Stimulated activated naive CD4-positive, alpha-beta T cell (primary cell): ENCODE measurements around the gene DEDD2.

Source experiments
- DNase-seq, 6 experiments: peaks; one replicate each; lab custom pipeline; 2025; lab: John Stamatoyannopoulos, UW

DEDD2 gene

DNA sequence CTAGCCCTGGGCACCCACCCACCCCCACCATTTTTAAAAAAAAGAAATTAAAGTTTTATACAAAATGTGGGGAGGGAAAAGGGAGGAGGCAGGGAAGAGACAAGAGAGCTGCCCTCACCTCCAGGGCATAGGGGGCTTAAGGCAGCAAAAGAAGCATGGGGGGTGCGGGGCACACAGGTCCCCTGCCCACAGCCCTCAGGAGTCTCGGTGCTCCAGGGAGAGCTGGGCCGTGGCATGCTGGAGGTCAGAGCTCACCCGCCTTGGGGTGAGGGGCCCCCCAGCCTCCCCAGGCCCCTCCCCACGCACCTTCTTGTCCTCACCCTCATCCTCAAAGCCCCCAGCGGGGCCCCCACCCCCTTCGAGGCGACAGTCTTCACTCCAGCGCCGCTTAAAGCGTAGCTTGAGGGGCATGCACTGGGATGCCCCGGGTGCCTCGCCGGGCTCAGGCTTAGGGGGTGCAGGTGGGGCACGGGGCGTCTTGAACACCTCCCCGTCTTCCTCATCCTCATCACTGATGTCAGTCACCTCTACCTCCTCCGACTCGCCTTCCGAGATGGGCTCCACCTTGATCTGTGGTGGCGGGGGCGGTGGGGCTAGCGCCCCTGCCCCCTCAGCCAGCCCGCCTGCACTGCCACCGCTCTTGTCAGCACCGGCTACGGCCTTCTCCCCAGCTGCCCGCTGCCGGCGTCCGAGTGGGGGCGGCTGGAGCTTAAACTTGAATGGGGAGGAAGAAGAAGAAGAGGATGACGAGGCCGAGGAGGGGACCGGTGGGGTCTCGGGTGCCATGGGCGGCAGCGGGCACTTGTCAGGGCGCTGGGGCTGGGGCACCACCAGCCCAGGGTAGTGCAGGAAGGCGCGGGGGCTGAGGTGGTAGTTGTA lies 31.0 kb upstream of the DEDD2 start:
- DNase-seq, result no peak

DNA sequence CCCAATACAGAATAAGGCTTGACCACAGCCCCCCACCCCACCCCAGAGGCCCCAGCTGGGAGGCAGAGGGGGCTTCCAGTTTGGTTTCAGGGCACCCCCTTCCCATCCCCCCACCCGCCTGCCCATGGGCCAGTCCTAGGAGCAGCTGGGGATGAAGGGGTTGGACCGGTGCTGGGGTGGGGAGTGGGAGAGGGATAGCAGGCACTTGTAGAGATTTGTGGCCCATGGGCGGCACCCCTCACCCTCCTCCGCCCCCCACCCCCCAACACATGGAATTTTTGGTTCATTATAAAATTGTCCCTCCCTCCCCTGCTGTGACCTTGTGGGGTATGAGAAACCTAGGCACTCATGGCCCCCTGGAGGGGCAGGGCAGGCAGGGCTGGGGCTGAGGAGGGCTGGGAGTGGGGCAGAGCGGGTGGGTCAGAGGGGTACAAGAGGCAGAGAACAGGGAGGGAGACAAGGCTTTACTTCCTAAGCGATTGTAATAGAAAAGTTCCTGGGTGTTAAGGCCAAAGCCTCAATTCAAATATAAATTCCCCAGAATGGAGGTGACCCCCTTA lies 30.2 kb upstream of the DEDD2 start:
- no peak for DNase-seq

DNA sequence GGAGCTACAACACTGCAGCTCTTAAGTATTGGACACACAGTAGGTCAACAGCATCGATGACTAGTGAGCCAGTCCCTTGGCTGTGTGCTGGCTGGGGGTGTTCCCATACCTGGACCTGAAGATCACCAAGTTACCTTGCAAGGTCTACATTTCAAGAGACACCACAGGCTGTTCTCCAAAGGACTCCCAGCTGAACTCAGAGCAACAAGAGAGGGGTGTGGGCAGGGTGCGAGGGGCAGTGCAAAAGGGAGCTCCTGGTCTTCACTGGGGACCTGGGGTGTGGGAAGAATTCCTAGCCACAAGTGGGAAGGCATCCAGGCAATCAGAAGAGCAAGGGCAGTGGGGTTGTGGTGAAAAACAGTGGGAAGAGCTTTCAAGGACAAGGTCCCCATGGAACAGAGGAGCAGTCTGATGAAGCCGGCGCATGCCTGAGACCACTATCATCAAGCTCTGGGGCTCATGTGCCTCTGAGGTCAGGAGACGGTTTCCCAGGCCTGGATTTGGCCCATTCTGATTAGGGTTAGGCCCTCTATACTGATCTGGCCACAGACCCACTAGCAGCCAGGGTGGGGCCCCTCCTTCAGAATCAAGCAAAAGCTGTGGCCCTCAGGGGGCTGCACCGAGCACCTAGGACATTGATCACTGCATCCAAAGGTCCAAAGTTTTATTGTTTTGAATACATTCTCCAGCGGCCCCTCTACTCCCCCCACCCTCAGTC lies 29.6 kb upstream of the DEDD2 start:
- DNase-seq, result peak in 1 of 6 experiments; percentile 3

DNA sequence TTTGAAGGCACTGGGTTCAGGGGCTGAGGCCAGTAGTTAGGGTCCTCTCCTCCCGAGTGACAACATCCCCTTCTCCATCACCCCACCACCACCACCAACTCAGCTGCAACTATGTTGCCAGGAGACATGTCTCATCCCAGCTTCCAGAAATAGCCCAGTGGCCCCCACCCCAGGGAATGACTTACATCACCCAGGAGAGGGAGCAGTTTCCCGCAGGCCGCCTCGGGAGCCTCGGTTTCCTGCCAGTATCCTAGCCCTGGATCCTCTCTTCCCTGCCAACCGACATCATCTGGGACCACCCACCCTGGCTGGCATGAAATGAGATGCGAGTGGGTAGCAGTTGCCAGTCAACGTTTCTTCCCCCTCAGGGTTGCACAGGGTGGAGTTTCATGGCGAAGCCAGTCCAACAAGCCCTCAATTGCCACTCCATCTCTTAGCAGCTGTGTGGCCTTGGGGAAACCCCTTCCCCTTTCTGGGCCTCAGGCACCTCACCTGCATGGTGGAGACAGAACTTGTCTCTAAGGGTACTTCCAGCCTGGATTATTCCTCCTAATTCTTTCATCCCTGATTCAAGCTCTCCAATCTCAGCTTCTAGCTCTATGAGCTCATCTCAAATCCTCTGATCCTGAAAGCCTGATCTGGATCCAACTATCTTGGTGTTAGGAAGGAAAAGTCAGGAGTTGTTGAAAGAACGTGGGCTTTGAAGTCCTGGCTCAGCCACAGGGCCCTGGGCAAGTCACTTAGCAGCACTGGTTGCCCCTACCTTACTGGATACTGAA lies 28.9 kb upstream of the DEDD2 start:
- no peak for DNase-seq

DNA sequence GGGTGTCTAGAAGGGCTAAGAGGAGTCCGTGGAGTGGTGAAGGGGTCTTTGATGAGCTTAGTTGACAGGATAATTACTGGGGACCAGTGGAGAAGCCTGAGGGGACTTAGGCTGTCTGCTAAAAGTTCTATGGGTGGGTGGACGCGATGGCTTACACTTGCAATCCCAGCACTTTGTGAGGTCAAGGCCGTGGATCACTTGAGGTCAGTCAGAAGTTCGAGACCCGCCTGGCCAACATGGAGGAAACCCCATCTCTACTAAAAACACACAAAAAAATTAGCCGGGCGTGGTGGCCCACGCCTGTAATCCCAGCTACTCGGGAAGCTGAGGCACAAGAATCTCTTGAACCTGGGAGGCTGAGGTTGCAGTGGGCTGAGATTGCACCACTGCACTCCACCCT lies 27.8 kb upstream of the DEDD2 start:
- no peak for DNase-seq

DNA sequence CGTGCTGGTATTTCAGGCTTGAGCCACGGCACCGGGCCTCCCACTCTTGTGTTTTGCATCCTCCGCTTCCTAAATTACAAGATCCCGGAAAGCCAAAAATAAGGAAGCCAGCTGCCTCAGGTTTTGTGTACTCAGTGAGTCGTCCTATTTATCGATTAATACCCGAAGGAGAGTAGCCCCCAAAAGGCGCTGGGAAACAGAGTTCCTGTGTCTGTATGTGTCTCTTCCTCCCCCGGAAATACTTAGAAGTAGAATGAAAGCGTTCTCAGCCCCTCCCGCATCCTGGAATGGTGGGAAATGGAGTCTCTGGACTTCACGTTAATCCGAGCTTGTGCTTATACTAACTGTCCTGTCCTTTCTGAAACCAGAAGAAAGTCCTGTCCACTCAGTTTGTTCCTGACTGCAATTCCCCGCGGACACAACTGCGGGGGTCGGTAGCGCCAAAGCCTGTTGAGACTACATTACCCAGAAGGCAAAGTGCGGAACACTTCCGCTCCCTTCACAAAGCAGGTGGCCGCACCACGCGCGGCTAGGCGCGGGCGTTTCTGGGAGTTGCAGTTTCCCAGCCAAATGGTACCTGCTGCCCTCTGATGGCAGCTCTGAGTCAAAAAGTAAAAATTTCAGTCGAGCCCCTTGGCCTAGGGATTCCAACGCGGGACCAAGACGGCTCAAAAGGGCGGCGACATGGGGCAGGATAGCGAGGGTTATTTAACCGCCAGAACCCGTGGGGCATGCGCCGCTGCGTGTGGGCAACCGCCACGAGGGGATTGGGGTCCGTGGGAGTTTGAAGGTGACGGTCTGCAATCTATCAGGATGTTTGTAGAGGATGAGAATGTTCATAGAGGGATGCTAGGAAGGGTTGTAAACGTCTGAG lies 27.1 kb upstream of the DEDD2 start:
- DNase-seq, result peak; percentile 80 to 91 (median 90)

DNA sequence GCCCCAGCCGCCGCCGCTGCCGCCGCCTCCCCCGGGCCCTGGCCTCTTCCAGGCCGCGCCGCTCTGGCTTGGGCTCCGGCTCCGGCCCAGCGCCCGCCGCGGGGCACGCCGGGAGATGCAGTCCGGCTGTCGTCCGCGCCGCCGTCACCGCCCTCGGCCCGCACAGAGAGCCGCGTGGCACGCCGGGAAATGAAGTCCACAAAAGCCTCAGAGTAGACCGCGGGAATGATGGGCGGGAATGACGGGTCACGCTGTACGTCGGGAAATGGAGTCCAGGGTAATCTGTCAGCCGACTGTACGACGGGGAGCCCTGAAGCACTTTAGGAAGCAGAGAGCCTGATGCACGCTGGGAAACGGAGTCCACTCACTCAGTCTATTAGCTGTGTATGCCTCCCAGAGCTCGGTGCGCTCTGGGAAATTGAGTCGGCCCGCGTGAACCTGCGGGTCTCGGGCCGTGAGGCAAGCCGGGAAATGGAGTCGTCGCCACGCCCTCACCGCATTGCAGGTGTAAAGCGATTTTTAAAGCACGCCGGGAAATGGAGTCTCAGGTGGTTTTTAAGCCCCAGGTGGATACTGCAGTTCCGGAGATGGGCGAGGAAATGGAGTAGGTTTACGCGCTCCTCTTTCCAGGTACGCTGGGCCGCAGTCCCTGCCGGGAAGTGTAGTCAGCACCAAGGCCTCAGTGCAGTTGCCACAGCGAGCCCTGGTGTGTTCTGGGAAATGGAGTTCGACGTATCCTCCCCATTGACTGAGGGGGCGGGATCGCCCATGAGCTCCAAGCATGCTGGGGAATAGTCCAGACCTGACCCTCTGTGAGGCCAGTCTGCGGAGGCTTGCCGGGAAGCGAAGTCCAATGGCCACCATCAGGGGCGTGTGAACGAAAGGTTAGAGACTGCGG lies 25.3 kb upstream of the DEDD2 start, which contains the start of gene GSK3A:
Gene GSK3A, minus strand, starts transcription at position 91 of the 898 bp plus-strand sequence. CDS start 137 bp downstream, outside the sequence.
- peak; percentile 97 to 99 (median 99) for DNase-seq

DNA sequence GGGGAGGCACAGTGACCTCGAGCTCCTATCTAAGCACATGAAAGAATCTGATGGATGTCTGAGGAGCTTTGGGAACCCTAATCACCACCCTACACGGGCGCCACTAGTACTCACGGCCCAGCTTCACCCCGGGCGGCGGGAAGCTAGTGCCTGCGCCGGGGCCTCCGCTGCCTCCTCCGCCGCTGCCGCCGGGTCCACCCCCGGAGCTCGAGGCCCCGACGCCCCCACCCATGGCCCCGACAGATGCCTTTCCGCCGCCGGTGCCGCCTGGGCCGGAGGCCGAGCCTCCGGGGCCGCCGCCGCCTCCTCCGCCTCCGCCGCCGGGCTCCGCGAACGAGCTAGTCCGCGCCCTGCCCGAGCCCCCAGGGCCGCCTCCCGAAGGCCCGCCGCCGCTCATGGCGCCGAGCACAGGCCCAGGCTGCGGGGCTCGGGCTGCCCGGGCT lies 24.6 kb upstream of the DEDD2 start:
- no peak for DNase-seq

DNA sequence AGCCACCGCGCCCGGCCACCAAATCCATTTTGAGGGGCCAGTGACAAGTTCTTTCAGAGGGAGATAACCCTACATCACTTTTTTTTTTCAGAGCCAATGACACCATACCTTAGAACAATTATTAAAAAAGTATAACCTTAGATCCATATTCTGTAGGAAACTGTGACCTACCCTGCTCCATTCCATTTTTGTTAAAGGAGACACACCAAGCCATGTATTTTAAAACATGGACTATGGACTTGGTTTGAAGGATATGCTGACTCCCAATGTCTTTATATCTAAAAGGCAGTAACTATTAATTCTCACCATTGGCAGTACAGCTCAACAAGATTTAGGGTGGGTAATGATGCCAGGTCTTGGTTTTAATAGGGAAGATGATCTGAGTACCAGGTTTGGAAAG lies 23.8 kb upstream of the DEDD2 start:
- DNase-seq, result no peak

DNA sequence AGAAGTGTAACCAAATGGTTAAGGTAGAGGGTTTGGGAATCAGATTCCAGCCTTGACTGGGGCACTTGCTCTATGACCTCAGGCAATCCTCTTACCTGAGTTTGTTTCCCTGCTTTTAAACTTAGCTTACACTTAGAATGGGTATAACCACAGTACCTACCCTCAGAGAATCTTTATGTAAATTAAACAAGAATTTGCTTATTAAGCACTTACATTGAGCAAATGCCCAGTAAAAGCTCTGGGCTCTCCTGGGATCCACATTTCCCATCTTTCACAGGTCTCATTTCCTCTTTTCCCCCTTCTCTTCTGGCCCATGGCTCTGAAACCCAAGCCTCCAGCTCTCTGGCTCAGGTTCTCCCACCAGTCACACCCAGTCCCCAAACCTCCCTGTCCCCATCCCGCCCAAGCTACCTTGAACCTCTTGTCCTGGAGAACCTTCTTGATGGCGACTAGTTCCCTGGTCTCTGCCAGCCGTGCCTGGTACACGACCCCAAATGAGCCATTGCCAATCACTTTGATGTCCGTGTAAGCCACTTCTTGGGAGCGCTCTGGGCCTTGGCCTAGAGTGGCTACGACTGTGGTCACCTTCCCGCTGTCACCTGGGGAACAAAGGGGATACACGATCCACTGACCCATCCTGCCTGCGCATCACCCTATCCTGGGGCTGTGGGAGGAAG lies 22.2 kb upstream of the DEDD2 start:
- DNase-seq, result no peak

DNA sequence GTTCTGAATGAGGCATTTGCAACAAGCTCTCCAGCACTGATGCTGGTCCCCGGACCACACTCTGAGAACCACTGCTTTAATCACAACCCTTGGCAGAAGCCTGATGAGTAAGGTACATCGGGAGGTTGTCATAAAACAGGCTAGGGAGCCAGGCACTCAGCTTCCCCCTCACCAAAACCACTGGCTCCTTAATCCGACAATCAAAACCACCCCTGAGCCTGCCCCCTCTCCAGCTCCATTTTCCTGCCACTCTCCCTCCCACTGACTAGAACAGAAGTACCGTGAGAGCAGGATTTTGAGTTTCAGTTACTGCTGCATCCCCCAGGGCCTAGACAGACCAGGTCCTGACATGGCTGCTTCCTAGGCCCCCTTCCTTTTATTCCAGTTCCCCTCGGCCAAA lies 17.7 kb upstream of the DEDD2 start:
- no peak for DNase-seq

DNA sequence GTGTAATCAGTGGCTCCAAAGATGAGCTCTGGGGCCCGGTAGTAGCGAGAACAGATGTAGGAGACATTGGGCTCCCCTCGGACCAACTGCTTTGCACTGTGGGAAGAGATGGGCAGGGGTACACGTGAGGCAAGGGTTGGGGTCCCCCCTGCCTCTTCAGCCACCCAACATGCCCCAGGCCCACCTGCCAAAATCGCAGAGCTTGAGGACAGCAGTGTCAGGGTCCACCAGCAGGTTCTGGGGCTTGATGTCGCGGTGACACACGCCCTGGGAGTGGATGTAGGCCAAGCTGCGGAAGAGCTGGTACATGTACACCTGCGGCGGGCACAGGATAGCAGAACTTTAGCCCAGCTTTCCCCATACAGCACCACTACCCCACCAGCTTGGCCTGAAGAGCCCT lies 16.9 kb upstream of the DEDD2 start:
- no peak for DNase-seq

DNA sequence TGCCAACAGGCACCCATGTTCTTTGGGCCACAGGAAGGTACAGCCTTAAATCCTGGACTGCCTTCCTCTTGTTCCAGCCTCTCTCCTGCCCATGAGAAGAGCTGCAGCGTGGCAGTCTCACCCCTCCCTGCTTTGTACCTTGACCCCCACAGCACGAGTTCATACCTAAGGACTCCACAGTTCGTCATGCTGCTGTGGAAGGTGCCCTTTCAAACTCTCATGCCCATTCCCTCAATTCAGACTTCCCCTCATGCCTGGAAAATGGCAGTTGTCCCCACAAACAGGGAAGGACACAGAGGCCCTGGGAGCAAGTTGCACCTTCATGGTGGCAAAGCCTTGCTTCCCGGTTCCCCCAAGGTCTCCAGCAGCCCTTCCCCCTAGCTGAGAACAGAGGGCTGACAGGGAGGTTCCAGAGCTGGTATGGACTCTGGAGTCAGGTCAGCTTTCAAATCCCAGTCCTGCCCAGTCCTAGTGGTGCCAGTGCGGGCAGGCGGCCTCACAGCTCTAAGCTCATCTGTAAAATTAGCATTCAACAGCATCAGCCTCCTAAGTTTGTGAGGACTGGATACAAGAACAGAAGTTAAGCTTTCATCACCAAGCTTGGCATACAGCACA lies 16.3 kb upstream of the DEDD2 start:
- DNase-seq, result no peak

DNA sequence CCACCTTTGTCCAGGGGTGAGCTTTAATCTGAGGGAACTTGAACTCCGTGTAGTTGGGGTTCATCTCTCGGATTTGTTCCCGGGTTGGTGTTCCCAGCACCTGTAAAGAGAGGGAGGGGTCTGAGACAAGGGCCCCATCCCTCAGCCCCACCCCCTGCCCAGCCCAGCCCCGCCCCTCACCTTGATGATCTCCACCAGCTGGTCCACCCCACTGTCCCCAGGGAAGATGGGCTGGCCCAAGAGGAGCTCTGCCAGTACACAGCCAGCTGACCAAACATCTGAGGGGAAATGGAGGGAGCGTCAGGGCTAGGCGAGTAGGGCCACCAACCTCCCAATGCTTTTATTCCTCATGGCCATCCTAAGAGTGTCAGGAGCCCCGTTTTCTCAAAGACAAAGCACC lies 15.6 kb upstream of the DEDD2 start:
- no peak for DNase-seq

DNA sequence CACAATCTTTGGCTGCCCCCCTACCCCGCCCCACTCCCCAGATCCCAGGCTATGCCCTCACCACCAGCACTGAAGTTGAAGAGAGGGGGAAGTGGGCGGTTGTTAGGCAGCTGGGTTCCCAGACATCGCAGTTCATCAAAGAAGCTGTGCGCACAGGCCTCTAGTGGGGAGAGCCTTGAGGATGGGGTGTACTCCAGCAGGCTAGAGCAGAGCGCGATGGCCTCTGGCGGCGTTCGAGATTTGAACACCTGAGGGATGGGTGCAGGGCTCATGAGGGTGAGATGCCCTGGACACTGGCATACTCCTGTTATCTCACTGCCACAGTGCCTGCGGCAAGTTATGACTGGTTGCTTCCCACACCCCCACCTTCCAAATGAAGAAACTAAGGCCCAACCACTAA lies 15.0 kb upstream of the DEDD2 start:
- DNase-seq, result no peak

DNA sequence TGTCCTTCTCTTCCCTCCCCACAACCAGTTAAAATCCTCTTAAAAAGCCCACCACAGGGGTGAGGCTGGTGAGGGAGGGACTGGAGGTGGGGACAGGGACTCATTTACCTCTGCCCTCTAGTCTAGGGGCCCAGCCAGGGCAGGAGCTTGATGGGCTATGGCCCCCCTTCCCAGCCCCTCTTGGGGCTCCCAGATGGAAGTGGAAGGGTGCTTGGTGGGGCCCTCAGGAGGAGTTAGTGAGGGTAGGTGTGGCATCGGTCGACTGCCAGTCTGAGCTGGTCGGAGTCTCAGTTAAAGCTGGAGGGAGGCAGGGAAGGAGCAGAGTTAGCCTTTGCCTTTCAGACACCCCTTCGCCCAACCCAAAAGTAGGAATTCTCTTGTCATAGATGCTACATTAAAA lies 13.1 kb upstream of the DEDD2 start:
- DNase-seq, result no peak

DNA sequence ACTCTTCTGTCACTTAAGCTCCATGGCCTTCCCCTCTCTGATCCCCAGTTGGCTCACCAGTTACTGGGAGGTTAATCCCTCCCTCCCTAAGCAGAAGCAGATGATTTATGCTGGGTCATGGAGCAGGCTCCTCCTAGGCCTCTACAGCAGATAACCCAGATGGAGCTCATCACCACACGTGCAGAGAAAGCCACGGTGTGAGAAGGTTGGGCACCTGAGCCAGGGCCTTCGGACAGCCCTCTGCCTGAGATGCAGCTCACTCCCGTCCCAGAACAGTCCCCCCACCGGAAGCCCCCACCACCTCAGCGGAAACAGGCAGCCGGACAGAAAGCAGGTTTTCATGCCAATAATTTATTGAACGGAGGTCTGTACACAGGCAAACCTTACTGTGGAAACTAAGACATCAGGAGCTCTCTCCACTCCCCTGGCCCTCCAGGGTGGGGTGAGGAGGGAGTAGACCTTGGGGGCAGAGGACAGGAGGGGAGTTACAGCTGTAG lies 12.4 kb upstream of the DEDD2 start:
- no peak for DNase-seq

DNA sequence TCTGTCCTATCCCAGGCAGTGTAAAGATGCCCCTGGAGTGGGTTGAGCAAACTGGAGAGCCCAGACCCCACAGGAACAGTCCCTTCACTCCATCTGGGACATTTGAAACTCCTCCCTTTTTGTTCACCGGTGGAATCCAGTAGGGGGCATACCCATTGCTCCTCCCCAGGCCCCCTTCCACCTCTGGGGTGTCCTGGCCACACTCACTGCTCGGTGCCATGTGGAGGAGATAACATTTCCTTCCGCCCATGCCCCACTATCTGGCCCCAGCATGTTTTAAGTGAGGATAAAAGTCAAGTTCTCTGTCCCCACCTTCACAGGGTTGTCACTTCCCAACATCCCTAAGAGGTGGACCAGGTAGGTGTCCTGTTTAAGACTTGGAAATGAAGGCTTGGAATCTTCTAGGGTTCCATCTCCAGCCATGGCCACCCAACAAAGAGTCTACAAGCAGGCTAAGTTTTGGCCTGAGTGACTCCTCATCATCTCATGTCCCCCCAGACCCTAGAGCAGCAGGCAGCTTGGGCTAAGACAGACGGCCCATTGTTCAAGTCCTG lies 11.9 kb upstream of the DEDD2 start:
- no peak for DNase-seq

DNA sequence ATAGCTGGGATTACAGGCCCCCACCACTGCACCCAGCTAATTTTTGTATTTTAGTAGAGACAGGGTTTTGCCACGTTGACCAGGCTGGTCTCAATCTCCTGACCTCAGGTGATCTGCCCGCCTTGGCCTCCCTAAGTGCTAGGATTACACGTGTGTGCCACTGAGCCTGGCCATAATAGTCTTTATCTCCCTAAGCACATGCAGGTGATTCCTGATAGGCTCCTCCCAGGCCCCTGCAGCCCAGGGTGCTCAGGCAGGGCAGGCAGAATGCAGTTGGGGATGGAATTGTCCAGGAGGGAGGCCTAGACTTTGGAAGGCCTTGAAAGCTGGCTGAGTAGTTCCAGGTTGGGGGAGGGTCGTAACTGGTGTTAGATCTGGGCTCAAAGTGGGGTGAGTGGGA lies 11.2 kb upstream of the DEDD2 start:
- no peak for DNase-seq
